ENCODE results near the gene PSMG1.

The PSMG1 gene

DNA sequence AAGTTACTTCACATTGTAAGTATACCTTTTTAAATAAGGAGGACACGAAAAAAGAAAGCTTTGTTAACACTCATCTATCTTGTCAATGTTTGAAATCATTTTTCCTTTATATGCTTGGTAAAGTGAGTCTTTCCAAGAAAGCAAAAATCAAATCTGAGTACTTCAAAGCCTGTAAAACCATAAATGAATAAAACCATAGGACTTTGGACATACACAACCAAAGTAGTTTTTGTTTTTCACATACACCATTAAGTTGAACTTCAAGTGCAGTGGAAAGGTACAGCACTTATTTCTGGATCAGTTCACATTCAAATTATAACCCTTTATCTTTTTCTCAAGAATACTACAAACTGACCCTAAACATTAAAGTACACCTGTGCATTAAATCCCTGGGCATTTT lies 10.1 kb upstream of the PSMG1 start:
- in situ Hi-C loops (cut with MboI; ENCODE audit: low sequenced_read_pairs, unreplicated experiment) = loop anchor here (25.0 kb wide), 1 partner anchor 194 kb away; a partner anchor contains a TSS
- no peak for DNase-seq (ENCODE audit: low spot score)
- TF ChIP-seq, protein P1, sequence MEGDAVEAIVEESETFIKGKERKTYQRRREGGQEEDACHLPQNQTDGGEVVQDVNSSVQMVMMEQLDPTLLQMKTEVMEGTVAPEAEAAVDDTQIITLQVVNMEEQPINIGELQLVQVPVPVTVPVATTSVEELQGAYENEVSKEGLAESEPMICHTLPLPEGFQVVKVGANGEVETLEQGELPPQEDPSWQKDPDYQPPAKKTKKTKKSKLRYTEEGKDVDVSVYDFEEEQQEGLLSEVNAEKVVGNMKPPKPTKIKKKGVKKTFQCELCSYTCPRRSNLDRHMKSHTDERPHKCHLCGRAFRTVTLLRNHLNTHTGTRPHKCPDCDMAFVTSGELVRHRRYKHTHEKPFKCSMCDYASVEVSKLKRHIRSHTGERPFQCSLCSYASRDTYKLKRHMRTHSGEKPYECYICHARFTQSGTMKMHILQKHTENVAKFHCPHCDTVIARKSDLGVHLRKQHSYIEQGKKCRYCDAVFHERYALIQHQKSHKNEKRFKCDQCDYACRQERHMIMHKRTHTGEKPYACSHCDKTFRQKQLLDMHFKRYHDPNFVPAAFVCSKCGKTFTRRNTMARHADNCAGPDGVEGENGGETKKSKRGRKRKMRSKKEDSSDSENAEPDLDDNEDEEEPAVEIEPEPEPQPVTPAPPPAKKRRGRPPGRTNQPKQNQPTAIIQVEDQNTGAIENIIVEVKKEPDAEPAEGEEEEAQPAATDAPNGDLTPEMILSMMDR (IDR thresholded peaks at IDR 0.05; ENCODE audit: borderline replicate concordance, control extremely low read depth, extremely low read depth, insufficient read depth, missing control alignments) = no peak

DNA sequence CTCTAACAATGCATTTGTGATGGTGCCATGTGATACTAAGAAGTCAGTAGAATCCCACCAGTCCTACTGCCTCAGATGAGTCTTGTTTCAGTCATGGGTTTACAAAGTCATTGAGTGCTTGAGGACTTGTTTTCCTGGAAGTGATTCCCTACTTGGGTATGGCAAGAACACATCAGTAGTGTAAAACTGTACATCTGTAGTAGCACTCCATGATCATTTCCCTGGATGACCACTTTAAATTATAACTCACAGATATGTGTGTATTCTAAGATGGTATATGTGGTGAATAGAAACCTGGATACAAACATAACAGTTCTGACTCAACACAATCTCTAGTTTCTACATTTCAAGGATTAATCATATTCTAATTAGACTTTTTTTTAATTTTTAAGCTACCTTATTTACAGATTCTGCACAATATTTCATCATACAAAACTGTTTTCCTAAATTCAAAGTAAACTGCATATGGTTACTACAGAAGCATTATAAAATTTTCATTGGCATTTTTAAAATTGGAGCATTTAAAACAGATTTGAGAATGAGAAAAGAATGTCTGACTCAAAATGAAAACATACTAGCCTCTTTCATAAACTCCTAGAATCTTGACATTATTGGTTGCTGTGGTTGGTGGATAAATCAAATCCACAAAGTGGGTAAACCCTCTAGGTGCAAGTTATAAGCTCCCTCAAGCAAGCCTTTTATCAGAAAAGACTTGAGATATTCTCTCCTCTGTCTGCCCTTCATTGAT lies 6.8 kb upstream of the PSMG1 start:
- no peak for DNase-seq (ENCODE audit: low spot score)
- TF ChIP-seq, protein P1 (IDR thresholded peaks at IDR 0.05; ENCODE audit: borderline replicate concordance, control extremely low read depth, extremely low read depth, insufficient read depth, missing control alignments) = no peak
- in situ Hi-C loops (cut with MboI; ENCODE audit: low sequenced_read_pairs, unreplicated experiment) = loop anchor here (25.0 kb wide), 1 partner anchor 197 kb away; a partner anchor contains a TSS

DNA sequence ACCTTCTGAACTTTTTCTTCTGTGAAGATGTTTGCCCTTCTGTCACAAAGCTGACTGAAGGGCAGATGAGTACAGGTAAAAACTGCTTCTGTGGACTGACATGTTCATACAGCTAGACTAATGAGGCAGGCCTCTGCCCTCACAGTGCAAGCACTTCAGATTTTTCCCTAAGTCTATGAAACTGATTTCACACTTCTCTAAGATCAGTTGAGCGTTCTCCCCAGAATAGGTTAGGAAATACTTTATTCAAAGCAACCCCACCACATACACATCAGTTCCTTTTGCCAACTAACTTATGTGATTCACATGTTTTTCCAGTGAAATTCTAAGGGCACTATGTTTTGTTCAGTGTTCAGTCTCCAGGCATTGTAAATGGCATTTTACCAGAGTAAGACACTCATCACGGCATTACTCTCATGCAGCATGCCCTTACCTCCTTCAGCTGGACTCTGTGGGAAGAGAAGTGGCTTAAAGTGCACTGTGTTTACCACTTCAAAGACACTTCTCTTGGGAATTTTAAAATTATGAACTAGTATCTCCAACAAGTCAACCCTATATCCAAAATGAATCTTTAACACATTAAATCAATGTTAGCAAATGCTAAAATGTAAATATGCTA lies 5.4 kb upstream of the PSMG1 start:
- in situ Hi-C loops (cut with MboI; ENCODE audit: low sequenced_read_pairs, unreplicated experiment) = loop anchor here (25.0 kb wide), 1 partner anchor 199 kb away; a partner anchor contains a TSS

DNA sequence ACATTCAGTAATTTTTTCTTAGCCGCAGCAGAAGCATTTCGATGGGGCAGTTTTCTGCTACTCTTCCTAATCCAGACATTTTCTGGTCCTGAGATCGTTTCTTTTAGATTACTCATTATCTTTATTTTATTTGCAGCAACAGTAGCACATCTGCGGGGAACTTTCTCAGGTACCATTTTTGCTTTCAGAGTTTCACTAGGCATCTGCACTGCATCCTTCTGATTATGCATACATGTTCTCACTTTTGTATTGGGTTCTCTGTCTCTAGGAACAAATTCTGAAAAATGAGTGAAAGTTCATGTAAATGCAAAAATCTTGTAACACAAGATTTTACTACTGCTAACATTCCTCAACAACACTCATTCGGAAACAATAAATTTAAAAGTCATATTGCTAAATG lies 3.9 kb upstream of the PSMG1 start:
- TF ChIP-seq, protein P1 (IDR thresholded peaks at IDR 0.05; ENCODE audit: borderline replicate concordance, control extremely low read depth, extremely low read depth, insufficient read depth, missing control alignments) = no peak
- no peak for DNase-seq (ENCODE audit: low spot score)
- in situ Hi-C loops (cut with MboI; ENCODE audit: low sequenced_read_pairs, unreplicated experiment) = loop anchor here (25.0 kb wide), 1 partner anchor 200 kb away; a partner anchor contains a TSS

More for the DNA sequence above, 5.4 kb upstream of the PSMG1 start:
- DNase-seq (ENCODE audit: low spot score) = no peak
- TF ChIP-seq, protein P1 (IDR thresholded peaks at IDR 0.05; ENCODE audit: borderline replicate concordance, control extremely low read depth, extremely low read depth, insufficient read depth, missing control alignments) = no peak

DNA sequence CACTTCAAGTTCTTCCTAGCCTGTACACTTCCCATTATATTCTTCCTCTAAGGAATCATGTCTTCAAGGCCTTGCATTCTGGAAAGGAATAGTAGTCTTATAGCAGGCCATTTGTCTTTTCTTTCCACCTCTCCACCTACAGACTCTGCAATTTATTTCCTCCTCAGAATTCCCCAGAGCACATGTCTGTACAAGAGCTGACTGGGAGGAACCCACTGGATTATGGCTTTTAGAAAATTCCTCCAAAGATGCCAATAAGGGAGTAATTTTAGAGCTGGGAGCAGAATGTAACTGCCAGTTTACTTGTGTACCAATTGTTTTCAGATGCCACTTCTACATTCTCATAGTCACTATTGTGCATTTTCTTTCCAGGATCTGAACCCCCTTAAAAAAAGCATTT lies 3.4 kb upstream of the PSMG1 start:
- TF ChIP-seq, protein P1 (IDR thresholded peaks at IDR 0.05; ENCODE audit: borderline replicate concordance, control extremely low read depth, extremely low read depth, insufficient read depth, missing control alignments) = no peak
- in situ Hi-C loops (cut with MboI; ENCODE audit: low sequenced_read_pairs, unreplicated experiment) = loop anchor here (25.0 kb wide), 1 partner anchor 201 kb away; a partner anchor contains a TSS
- no peak for DNase-seq (ENCODE audit: low spot score)

DNA sequence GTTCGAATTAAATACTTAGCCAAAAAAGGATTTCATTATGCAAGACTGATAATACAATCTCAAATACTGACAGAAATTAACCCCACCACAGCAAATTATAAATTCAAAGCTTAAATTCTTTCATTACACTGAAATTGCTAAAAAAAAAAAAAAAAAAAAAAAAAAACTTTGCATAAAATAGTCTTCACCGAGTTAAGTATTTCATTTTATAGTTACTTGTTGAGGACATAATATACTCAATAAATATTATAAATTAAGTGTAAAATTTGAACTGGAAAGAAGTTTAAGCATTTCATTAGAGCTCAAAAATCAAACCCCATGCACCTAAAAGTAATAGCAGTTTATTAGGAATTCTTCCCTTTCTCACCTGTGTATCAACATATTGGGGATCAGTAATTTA lies 1.9 kb upstream of the PSMG1 start:
- no peak for DNase-seq (ENCODE audit: low spot score)
- TF ChIP-seq, protein P1 (IDR thresholded peaks at IDR 0.05; ENCODE audit: borderline replicate concordance, control extremely low read depth, extremely low read depth, insufficient read depth, missing control alignments) = no peak
- in situ Hi-C loops (cut with MboI; ENCODE audit: low sequenced_read_pairs, unreplicated experiment) = loop anchor here (25.0 kb wide), 1 partner anchor 202 kb away; a partner anchor contains a TSS
